Endodermal cell (in vitro differentiated cells): ENCODE measurements around the gene FGL2. TPM values are rescaled to one million over a fixed set of nuclear protein-coding genes. Genes with fewer than 3 reads are reported as not detected.
"Not testable (repeated sequence)": the region's sequence is repeated elsewhere in the genome, so short reads cannot be mapped to it uniquely, and the experiment has no call there.

Experiments
- DNase-seq: peaks from one replicate; pipeline ENCODE4 v3.0.0-alpha.2; 2017
- H3K27ac ChIP-seq: 2 replicates; pipeline ENCODE4 v1.5.1; 2013; ENCODE audit warnings: mild to moderate bottlenecking, low read depth, low read length, moderate library complexity
- H3K27me3 ChIP-seq: 2 replicates; pipeline ENCODE4 v1.6.1; 2013; ENCODE audit warnings: mild to moderate bottlenecking, low read length, moderate library complexity; ENCODE audit not compliant: insufficient read depth, control insufficient read depth, poor library complexity, severe bottlenecking
- H3K36me3 ChIP-seq: 2 replicates; pipeline ENCODE4 v1.7.0; 2013; ENCODE audit warnings: mild to moderate bottlenecking, low read length, moderate library complexity; ENCODE audit not compliant: control insufficient read depth, insufficient read depth
- H3K4me1 ChIP-seq: one replicate; pipeline ENCODE4 v1.7.0; 2013; ENCODE audit warnings: low read length; ENCODE audit not compliant: control insufficient read depth, insufficient read depth
- H3K4me3 ChIP-seq: 2 replicates; pipeline ENCODE4 v1.5.1; 2013; ENCODE audit warnings: mild to moderate bottlenecking, low read length, moderate library complexity
- H3K9ac ChIP-seq: 2 replicates; pipeline ENCODE4 v1.6.1; 2013; ENCODE audit warnings: mild to moderate bottlenecking, low read length, moderate library complexity; ENCODE audit not compliant: poor library complexity, severe bottlenecking; ENCODE audit errors: extremely low read depth
- H3K9me3 ChIP-seq: 2 replicates; pipeline ENCODE4 v1.6.1; 2013; ENCODE audit warnings: mild to moderate bottlenecking, low read length, moderate library complexity; ENCODE audit not compliant: control insufficient read depth
- H3K27ac Mint-ChIP-seq: 2 replicates; pipeline ENCODE4 v1.8.0; 2020; ENCODE audit warnings: mixed read lengths
- H3K27me3 Mint-ChIP-seq: 2 replicates; pipeline ENCODE4 v1.8.0; 2021; ENCODE audit warnings: mild to moderate bottlenecking, mixed read lengths; ENCODE audit not compliant: insufficient read depth
- H3K36me3 Mint-ChIP-seq: 2 replicates; pipeline ENCODE4 v1.8.0; 2020; ENCODE audit warnings: low read depth, mixed read lengths
- H3K4me1 Mint-ChIP-seq: 2 replicates; pipeline ENCODE4 v1.8.0; 2020; ENCODE audit warnings: mixed read lengths
- H3K4me3 Mint-ChIP-seq: 2 replicates; pipeline ENCODE4 v1.8.0; 2020; ENCODE audit warnings: mild to moderate bottlenecking, moderate library complexity, mixed read lengths
- H3K9me3 Mint-ChIP-seq: 2 replicates; pipeline ENCODE4 v1.8.0; 2020; ENCODE audit warnings: mild to moderate bottlenecking, mixed read lengths
- CTCF ChIP-seq: fragments of 200-600 bp; sonication (generic); conservative IDR thresholded peaks from 2 replicates; pipeline ENCODE4 v1.5.0; 2021; ENCODE audit warnings: antibody characterized with exemption, mild to moderate bottlenecking
- WGBS, 2 experiments: methylation state at CpG; one replicate each; pipeline versions ENCODE4 v1.1.5 to v1.1.7; 2013; ENCODE audit warnings: missing lambda C conversion rate in 2 of 2, mixed read lengths in 1 of 2; ENCODE audit not compliant: insufficient coverage in 1 of 2, insufficient read length in 1 of 2; 5-methylcytosine and 5-hydroxymethylcytosine counted together
- total RNA-seq, 2 donors: library from RNA; stranded (reverse); fragmentation: NEBNext Ultra II Directional in 1 of 2; extraction: Animal tissue kit (Norgen Biotek cat#: 25700) in 1 of 2; gene quantifications; 2 replicates in 1 of 2; 3 replicates in 1 of 2; pipeline ENCODE4 v1.2.1, GENCODE V29; 2021

Gene FGL2
- total RNA-seq, 2 donors from 2014 or later, result not detected

GRCh38 chr7:77222065-77222464 lies 22.4 kb upstream of the FGL2 start:
- no peak for DNase-seq
- no peaks in the 10 kb centered on the region for H3K27me3 ChIP-seq
- WGBS, 2 experiments, result 87 to 91% methylated on average over 3 to 4 of the region's 4 CpGs
- Mint-ChIP-seq H3K27ac (no peak overlapping the region), H3K4me1 (no peaks in the 10 kb centered on the region), H3K4me3 (no peak overlapping the region), H3K27me3 (no peaks in the 10 kb centered on the region), H3K9me3 (peaks cover 26% of the 10 kb centered on the region), H3K36me3 (no peaks in the 10 kb centered on the region)
- no peak overlapping the region for H3K27ac ChIP-seq
- H3K9ac ChIP-seq, result no peak overlapping the region
- peaks cover 26% of the 10 kb centered on the region for H3K9me3 ChIP-seq
- H3K4me3 ChIP-seq, result no peak overlapping the region
- no peaks in the 10 kb centered on the region for H3K36me3 ChIP-seq
- no peaks in the 10 kb centered on the region for H3K4me1 ChIP-seq
- no peak for TF ChIP-seq CTCF

GRCh38 chr7:77219701-77220331 lies 20.2 kb upstream of the FGL2 start:
- not testable (repeated sequence) for H3K4me3 ChIP-seq, H3K36me3 ChIP-seq, H3K27me3 ChIP-seq, H3K4me1 Mint-ChIP-seq, H3K27ac ChIP-seq, H3K36me3 Mint-ChIP-seq, DNase-seq, H3K27ac Mint-ChIP-seq, H3K9ac ChIP-seq, H3K27me3 Mint-ChIP-seq, H3K4me1 ChIP-seq, H3K4me3 Mint-ChIP-seq
- H3K9me3 Mint-ChIP-seq, result peaks cover 26% of the 10 kb centered on the region
- WGBS, 2 experiments, result 93 to 95% methylated on average over 7 to 10 of the region's 10 CpGs
- peaks cover 26% of the 10 kb centered on the region for H3K9me3 ChIP-seq

GRCh38 chr7:77217474-77218185 lies 18.0 kb upstream of the FGL2 start:
- Mint-ChIP-seq H3K36me3 (no peaks in the 10 kb centered on the region), H3K4me3 (no peak overlapping the region), H3K27ac (no peak overlapping the region), H3K9me3 (peaks cover 35% of the 10 kb centered on the region), H3K4me1 (no peaks in the 10 kb centered on the region), H3K27me3 (no peaks in the 10 kb centered on the region)
- H3K4me3 ChIP-seq, result no peak overlapping the region
- TF ChIP-seq CTCF, result no peak
- no peak overlapping the region for H3K27ac ChIP-seq
- no peak overlapping the region for H3K9ac ChIP-seq
- no peak for DNase-seq
- WGBS, 2 experiments, result 91% methylated on average over 2 of the region's 2 CpGs; no CpG with 5 or more reads in 1 of the 2 experiments
- H3K4me1 ChIP-seq, result no peaks in the 10 kb centered on the region
- H3K27me3 ChIP-seq, result no peaks in the 10 kb centered on the region
- H3K36me3 ChIP-seq, result no peaks in the 10 kb centered on the region
- peaks cover 32% of the 10 kb centered on the region for H3K9me3 ChIP-seq
